G401 (cell line): ENCODE results near the gene PRKN. TPM values are rescaled to one million over a fixed set of nuclear protein-coding genes. Genes with fewer than 3 reads are reported as not detected.

ENCODE experiments used
- DNase-seq: peaks from one replicate; pipeline ENCODE4 v3.0.0-alpha.2; 2015; ENCODE audit warnings: low spot score
- in situ Hi-C: cut with HindIII; loops from 2 replicates; pipeline ENCODE4 v1.10.0; 2016; ENCODE audit warnings: low sequenced_read_pairs, mixed read lengths
- total RNA-seq: library from RNA; depleted of rRNA; stranded (reverse); fragments of >200 nt; shearing (Covaris generic); gene quantifications from 2 replicates; pipeline ENCODE4 v1.2.3, GENCODE V29; 2014

The PRKN gene
- total RNA-seq, 1 experiment from 2014 or later: 1.1 TPM

- in situ Hi-C loops: no loop called here
- no peak for DNase-seq
These were observed 1289.0 kb downstream of the PRKN start for GRCh38 chr6:161438430-161439030.

GRCh38 chr6:161437851-161438250 is 1289.7 kb downstream of the PRKN start:
- DNase-seq: no peak
- in situ Hi-C loops: no loop called here

- in situ Hi-C loops: no loop called here
- DNase-seq: no peak
These were observed 1291.3 kb downstream of the PRKN start for GRCh38 chr6:161436106-161436876.

- in situ Hi-C loops: no loop called here
- DNase-seq: no peak
These were observed 1291.9 kb downstream of the PRKN start for GRCh38 chr6:161435748-161436070.

GRCh38 chr6:161434921-161435747 is 1292.4 kb downstream of the PRKN start:
- DNase-seq: peak; percentile 77
- in situ Hi-C loops: no loop called here

GRCh38 chr6:161434350-161434749 is 1293.2 kb downstream of the PRKN start:
- in situ Hi-C loops: no loop called here
- DNase-seq: no peak

- DNase-seq: no peak
These were observed 1295.0 kb downstream of the PRKN start for GRCh38 chr6:161432546-161432945.

GRCh38 chr6:161429921-161430490 is 1297.6 kb downstream of the PRKN start:
- DNase-seq: no peak
- in situ Hi-C loops: no loop called here

More at GRCh38 chr6:161432546-161432945, 1295.0 kb downstream of the PRKN start:
- in situ Hi-C loops: no loop called here

- in situ Hi-C loops: no loop called here
These were observed 1303.1 kb downstream of the PRKN start for GRCh38 chr6:161424421-161424820.

GRCh38 chr6:161422710-161423680 is 1304.6 kb downstream of the PRKN start:
- DNase-seq: no peak
- in situ Hi-C loops: no loop called here

More at GRCh38 chr6:161424421-161424820, 1303.1 kb downstream of the PRKN start:
- no peak for DNase-seq

GRCh38 chr6:161418463-161418945 is 1309.1 kb downstream of the PRKN start:
- DNase-seq: peak; percentile 93
- in situ Hi-C loops: no loop called here

- in situ Hi-C loops: no loop called here
- no peak for DNase-seq
These were observed 1309.7 kb downstream of the PRKN start for GRCh38 chr6:161417717-161418462.

GRCh38 chr6:161415302-161415855 is 1312.2 kb downstream of the PRKN start:
- no peak for DNase-seq
- in situ Hi-C loops: no loop called here

- DNase-seq: no peak
- in situ Hi-C loops: no loop called here
These were observed 1312.9 kb downstream of the PRKN start for GRCh38 chr6:161414707-161415106.

- DNase-seq: peak; percentile 85
- in situ Hi-C loops: no loop called here
These were observed 1313.4 kb downstream of the PRKN start for GRCh38 chr6:161414180-161414579.

- DNase-seq: peak; percentile 81
- in situ Hi-C loops: no loop called here
These were observed 1314.2 kb downstream of the PRKN start for GRCh38 chr6:161413355-161413771.

- DNase-seq: peak; percentile 29
- in situ Hi-C loops: no loop called here
These were observed 1314.8 kb downstream of the PRKN start for GRCh38 chr6:161412795-161413194.
